GM18951 (cell line): Measurements from ENCODE around the gene SLC1A7.

ENCODE experiments used
- POLR2A ChIP-seq: IDR thresholded peaks from 4 replicates; pipeline ENCODE4 v1.6.1; 2011; ENCODE audit warnings: mild to moderate bottlenecking; ENCODE audit not compliant: insufficient read length, insufficient read depth; ENCODE audit errors: extremely low read depth
- in situ Hi-C: fragments of 300-500 bp; cut with MboI; formaldehyde crosslinking; loops from one replicate; pipeline ENCODE4 v1.12.0; 2022; ENCODE audit warnings: low sequenced_read_pairs, mixed read lengths, inconsistent platforms; ENCODE audit not compliant: unreplicated experiment

Gene SLC1A7

GRCh38 chr1:53063744-53064515 lies 78.5 kb downstream of the SLC1A7 start:
- in situ Hi-C loops: no loop called here
- no peak for TF ChIP-seq POLR2A

DNA sequence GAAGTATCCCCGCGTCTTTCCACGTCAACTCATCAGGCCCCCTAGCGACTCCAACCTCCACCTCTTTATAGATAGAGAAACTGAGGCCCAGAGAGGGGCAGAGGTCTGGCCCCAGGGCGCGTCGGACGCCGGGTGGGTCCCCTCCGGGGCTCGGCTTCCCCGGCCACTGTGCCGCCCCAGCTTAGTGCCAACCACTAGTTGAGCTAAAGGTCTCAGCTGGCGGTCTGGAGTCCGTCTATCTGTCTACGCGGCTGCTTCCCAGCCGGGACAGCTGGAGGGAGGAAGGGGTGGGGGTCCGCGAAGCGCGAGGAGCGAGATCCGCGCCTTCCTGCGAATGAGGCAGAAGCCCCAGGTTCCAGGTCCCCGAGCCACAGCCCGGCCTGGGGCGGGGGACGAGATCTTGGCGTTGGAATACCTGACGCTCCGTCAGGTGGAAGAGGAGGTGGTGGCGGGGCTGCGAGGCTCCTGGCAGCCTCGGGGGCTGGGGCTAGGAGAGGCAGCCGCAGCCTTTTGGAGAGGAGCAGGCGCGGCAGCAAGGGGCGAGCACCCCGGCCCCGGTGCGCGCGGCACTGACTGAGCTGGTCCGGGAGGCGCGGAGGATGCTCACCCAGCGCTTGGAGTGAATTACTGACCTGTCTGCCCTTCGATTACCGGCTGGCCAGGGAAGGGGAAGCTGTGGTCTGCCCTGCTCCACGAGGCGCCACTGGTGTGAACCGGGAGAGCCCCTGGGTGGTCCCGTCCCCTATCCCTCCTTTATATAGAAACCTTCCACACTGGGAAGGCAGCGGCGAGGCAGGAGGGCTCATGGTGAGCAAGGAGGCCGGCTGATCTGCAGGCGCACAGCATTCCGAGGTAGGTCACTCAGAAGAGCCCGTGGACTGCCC lies 79.5 kb downstream of the SLC1A7 start:
- TF ChIP-seq POLR2A: no peak

DNA sequence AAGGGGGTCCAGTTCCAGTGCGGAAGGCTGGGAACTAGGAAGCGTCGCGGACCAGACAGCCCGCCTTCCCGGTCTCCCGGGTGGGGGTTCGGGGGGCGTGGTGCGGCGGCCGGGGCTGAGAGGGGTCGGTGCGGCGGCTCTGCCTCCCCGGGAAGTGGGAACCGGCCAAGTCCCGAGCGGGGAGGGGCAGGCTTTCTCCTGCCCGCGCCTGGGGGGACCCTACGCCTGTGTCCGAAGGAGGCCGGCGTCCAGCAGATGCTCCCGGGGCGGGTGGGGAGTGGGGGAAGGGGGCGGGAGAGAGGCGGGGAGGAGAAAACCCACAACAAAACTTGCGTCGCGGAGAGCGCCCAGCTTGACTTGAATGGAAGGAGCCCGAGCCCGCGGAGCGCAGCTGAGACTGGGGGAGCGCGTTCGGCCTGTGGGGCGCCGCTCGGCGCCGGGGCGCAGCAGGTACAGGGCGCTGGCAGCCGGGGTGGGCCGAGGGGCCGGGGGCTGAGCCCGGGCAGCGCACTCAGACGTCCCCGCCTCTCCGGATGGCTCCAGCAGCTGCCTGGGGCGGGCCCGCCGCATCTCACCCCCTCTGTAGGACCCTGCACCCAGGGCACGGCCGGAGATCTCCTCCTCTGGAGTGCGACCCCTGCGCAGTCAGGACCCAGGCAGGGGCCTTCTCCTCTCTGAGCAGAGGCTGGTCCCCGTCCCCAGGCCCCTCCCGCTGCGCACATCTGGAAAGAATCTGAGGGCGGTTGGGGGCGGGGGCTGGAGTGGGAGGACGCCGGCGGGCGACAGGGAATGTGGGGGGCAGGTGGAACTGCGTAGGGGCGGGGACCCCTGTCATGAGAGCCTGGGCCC lies 80.4 kb downstream of the SLC1A7 start, which contains the start of gene PODN:
TSS of gene PODN (plus strand) at position 355 of the 849 bp plus-strand sequence. CDS start 7,643 bp downstream, outside the sequence.
- no peak for TF ChIP-seq POLR2A
- in situ Hi-C loops: no loop called here

More for the DNA sequence above, 79.5 kb downstream of the SLC1A7 start:
- in situ Hi-C loops: no loop called here

GRCh38 chr1:53061123-53061858 lies 81.1 kb downstream of the SLC1A7 start:
- TF ChIP-seq POLR2A: no peak
- in situ Hi-C loops: no loop called here

DNA sequence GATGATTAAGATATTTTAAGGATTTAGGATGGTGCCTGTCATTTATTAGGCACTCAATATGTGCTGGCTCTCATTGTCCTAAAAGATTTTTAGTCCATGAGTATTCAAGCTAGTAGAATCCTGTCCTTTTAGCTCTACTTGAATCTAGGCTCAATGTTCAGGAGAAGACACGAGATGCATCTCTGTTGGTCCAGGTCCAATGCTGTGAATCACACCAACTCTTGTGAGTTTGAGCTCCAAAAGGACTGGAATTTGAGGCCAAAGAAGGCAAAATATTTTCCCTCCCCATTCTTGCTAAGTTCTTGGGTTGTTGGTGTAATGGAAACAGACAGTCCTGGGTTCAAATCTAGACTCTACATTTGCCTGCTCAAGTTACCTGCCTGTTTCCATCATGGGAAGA lies 81.9 kb downstream of the SLC1A7 start:
- TF ChIP-seq POLR2A: no peak
- in situ Hi-C loops: no loop called here

DNA sequence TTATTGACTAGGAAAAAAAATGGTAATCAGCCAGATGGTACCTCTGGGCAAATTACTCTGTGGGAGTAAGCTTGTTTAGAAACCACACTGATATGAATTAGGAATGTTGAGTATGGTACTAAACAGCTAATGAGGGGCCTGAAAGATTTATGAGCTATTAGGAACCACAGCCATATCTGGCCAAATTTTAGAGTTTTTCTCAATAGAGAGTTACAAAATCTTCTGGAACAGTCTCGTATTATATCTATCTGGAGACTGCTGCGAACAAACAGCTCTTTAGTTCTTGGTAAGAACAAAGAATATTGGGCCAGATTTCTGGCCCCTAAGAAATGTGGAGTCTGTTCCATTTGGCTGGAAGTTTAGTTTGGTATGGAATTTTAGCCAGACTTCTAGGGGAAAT lies 85.3 kb downstream of the SLC1A7 start:
- no peak for TF ChIP-seq POLR2A
- in situ Hi-C loops: no loop called here

DNA sequence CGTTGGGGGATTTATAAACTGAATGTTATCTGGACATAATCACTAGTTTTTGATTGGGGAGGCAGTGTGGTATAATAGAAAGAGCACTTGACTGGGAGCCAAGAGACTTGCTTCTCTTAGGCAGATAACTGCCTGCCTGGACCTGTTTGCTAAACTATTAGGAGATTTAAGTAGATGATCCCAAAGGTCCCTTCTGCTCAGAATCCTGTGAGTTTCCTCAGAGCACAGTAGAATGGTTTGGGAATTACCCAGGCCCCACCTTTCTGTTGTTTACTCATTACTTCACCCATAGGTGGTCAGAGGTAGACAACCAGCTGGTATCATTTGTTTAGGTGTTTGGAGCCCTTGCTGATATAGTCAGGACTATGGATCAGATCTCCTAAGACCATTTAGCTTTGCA lies 90.8 kb downstream of the SLC1A7 start:
- in situ Hi-C loops: no loop called here
- TF ChIP-seq POLR2A: no peak

DNA sequence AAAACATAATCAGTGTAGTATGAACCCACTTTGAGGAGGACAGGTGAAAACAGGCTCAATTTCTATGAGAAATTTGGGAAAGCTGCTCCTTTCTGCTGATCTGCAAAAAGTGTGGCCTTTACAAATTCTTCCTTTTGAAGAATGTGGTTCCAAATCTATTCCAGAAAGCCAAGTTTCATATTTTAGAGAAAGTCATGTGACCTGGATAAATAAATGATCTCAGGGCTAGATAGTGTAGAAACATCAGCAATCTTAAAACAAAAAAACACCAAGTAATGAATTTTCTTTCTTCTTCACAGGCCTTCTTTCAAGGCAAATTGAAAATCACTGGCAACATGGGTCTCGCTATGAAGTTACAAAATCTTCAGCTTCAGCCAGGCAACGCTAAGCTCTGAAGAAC lies 92.1 kb downstream of the SLC1A7 start:
- TF ChIP-seq POLR2A: no peak
- in situ Hi-C loops: no loop called here

DNA sequence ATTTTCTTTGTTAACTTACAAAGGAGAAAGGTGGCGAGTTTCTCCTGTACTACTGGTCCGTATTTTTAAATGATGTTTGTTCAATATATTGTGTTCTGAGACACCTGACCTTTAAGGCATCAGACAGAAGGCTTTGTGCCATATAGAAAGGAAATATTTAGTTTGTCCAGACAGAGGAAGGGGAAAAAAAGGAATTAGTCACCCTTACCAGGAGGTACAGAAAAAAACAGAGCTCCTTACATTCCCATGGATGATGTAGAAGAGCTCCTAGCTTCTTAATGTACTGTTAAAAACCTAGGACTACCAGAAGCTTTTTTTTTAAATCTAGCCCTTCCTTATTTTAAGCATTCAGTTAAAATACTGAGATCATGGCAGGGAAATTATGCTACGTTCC lies 92.9 kb downstream of the SLC1A7 start:
- no peak for TF ChIP-seq POLR2A

GRCh38 chr1:53048960-53049573 lies 93.4 kb downstream of the SLC1A7 start:
- TF ChIP-seq POLR2A: no peak
- in situ Hi-C loops: no loop called here

More for the DNA sequence above, 92.9 kb downstream of the SLC1A7 start:
- in situ Hi-C loops: no loop called here

DNA sequence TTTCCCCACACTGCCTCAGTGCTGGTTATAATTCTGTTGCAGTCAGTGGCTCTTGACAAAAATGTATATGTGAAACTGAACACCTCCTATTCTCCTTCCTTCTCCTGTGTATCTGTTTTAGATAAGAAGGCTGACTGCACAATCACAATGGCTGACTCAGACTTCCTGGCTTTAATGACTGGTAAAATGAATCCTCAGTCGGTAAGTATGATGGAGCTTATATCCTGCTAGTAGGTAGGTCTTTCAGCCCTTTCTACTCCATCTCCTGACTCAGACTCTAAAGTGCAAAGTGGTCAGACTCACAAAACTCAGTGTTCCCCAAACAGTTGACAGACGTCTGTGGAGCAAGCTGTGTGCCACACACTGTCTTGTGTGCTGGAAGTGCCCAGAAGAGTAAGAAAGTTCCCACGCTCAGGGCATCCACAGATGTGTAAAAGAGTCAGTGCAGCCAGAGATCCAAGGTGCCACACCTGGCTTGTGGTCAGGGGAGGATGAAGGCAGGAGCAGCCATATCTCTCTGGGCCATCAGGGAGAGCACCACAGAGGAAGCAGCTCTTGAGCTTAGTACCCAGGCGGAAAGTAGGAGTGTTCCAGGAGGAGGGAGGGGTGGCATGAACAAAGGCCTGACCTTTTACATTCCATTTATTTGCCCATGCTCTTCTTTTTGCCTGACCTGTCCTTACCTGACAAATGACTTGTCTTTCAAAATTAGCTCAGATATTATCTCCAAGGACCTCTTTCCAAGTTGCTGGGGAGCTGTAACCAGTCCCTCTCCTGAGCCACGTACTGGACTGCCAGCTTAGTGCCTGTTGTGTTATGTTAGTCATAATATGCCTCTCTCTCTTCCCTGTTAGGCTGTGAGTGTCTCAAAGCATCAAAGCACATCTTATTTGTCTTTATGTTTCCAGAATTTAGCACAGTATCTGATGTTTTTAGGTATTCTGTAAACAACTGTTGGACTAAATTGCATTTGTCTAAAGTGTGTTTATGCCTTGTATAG lies 94.4 kb downstream of the SLC1A7 start:
- TF ChIP-seq POLR2A: no peak
- in situ Hi-C loops: no loop called here
